Lung (tissue), 12 donors: ENCODE data around the gene ACTN1. TPM values are rescaled to one million over a fixed set of nuclear protein-coding genes. Genes with fewer than 3 reads are reported as not detected.

Experiments used
- ATAC-seq: fragments of 200-7000 bp; cut with Tn5 transposase; one replicate; pipeline ENCODE4 v1.9.1; 2020; ENCODE audit warnings: moderate number of reproducible peaks; ENCODE audit not compliant: insufficient read depth, low FRiP score
- DNase-seq, 3 donors: peaks; one replicate each; pipeline ENCODE4 v3.0.0-alpha.2; 2013 to 2017
- H3K27ac ChIP-seq, 2 donors: one replicate each; pipeline ENCODE4 v1.5.1; 2013; ENCODE audit warnings: mild to moderate bottlenecking in 2 of 2, moderate library complexity in 2 of 2, control low read depth in 1 of 2, inconsistent platforms in 1 of 2, low read depth in 1 of 2, low read length in 1 of 2
- H3K27me3 ChIP-seq, 3 donors: one replicate each; pipeline ENCODE4 v1.5.1; 2013; ENCODE audit warnings: low read length in 2 of 3; ENCODE audit not compliant: control insufficient read depth in 3 of 3, insufficient read depth in 3 of 3
- H3K36me3 ChIP-seq, 4 donors: one replicate each; pipeline ENCODE4 v1.5.1; 2013; ENCODE audit warnings: low read length in 4 of 4, mild to moderate bottlenecking in 1 of 4, moderate library complexity in 1 of 4; ENCODE audit not compliant: control insufficient read depth in 4 of 4, insufficient read depth in 4 of 4
- H3K4me1 ChIP-seq, 5 donors: one replicate each; pipeline ENCODE4 v1.5.1; 2013; ENCODE audit warnings: low read length in 5 of 5, mild to moderate bottlenecking in 2 of 5, moderate library complexity in 1 of 5; ENCODE audit not compliant: control insufficient read depth in 5 of 5, insufficient read depth in 5 of 5
- H3K4me3 ChIP-seq: one replicate; pipeline ENCODE4 v1.5.1; 2013; ENCODE audit warnings: mild to moderate bottlenecking, control low read depth, moderate library complexity
- H3K9ac ChIP-seq, 2 donors: one replicate each; pipeline ENCODE4 v1.5.1; 2013; ENCODE audit warnings: low read length in 2 of 2, control low read depth in 1 of 2; ENCODE audit not compliant: insufficient read depth in 1 of 2
- H3K9me3 ChIP-seq, 4 donors: one replicate each; pipeline ENCODE4 v1.5.1; 2013; ENCODE audit warnings: low read length in 3 of 4, mild to moderate bottlenecking in 1 of 4, moderate library complexity in 1 of 4; ENCODE audit not compliant: control insufficient read depth in 4 of 4, insufficient read depth in 3 of 4
- WGBS, 2 donors: extraction: QIAGEN DNeasy Blood & Tissue Kit; methylation state at CpG; one replicate each; pipeline ENCODE4 v1.1.7; 2013; 5-methylcytosine and 5-hydroxymethylcytosine counted together
- polyA plus RNA-seq, 2 donors: library from polyadenylated mRNA; stranded (reverse); fragments of 200-250 nt; gene quantifications; one replicate each; pipeline ENCODE4 v1.2.1, GENCODE V29; 2013
- total RNA-seq, 2 donors: library from RNA; depleted of rRNA in 1 of 2; stranded (reverse); fragments of >200 nt in 1 of 2; gene quantifications; one replicate each; pipeline ENCODE4 v1.2.1, GENCODE V29; 2014 to 2021
- TF ChIP-seq, protein P1 (sequence below): IDR thresholded peaks from 2 replicates; pipeline ENCODE4 v1.5.1; 2012; ENCODE audit warnings: mild to moderate bottlenecking; ENCODE audit errors: control extremely low read depth, extremely low read depth
- donor health status: control.
- donor health status: control.
- donor health status: Bipolar disorder and iron deficiency.
- donor health status: healthy.
- donor health status: DM: yes; HTN: yes; CAD: no.

ACTN1 gene
- total and polyA plus RNA-seq, 4 donors, result 40.9 to 168 (median 117) TPM

GRCh38 chr14:68880581-68881105 is 98.5 kb downstream of the ACTN1 start:
- H3K27ac ChIP-seq, result no peak overlapping the region
- TF ChIP-seq, protein P1, sequence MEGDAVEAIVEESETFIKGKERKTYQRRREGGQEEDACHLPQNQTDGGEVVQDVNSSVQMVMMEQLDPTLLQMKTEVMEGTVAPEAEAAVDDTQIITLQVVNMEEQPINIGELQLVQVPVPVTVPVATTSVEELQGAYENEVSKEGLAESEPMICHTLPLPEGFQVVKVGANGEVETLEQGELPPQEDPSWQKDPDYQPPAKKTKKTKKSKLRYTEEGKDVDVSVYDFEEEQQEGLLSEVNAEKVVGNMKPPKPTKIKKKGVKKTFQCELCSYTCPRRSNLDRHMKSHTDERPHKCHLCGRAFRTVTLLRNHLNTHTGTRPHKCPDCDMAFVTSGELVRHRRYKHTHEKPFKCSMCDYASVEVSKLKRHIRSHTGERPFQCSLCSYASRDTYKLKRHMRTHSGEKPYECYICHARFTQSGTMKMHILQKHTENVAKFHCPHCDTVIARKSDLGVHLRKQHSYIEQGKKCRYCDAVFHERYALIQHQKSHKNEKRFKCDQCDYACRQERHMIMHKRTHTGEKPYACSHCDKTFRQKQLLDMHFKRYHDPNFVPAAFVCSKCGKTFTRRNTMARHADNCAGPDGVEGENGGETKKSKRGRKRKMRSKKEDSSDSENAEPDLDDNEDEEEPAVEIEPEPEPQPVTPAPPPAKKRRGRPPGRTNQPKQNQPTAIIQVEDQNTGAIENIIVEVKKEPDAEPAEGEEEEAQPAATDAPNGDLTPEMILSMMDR, result no peak
- H3K4me1 ChIP-seq, result peaks cover 0 to 2% (median 0%) of the 10 kb centered on the region in 5 donors
- no peak for ATAC-seq
- 85 to 94% methylated on average over 9 of the region's 9 CpGs for WGBS, 2 donors
- no peak overlapping the region for H3K4me3 ChIP-seq
- H3K9me3 ChIP-seq, result no peaks in the 10 kb centered on the region
- DNase-seq, result no peak
- no peaks in the 10 kb centered on the region for H3K27me3 ChIP-seq
- no peak overlapping the region for H3K9ac ChIP-seq
- H3K36me3 ChIP-seq, result peaks cover 23 to 61% (median 58%) of the 10 kb centered on the region in 4 donors

DNA sequence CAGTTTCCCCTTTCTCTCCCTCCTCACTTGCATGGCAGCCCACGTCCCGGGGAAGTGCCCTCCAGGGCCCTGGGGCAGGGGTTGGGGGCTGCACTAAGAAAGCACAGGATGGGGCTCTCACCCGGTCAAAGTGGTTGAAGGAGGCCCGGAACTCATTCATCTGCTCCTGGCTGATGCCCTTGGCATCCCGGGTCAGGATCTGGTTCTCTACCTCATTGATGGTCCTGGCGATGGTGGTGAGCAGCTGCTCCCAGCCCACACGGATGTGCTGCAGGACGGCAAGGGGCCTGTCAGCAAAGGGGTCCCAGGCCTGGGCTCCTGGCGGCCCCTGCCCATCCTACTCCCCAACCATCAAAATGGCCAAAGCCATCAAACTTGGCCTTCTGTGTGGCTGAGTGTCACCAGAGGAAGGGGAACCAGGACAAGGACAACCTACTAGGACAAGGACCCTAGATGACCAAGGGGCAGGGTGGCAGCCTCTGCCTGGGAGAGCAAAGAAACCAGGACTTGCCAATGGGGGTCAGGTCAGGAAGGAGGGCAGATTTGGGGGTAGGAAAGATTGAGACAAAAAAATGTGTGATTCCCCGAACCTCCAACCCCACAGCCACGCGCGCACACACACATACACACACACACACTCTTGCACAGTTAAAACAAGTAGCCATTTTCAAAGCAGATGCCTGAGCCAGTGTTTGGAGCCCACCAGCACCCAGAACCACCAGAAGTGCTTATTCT is 99.1 kb downstream of the ACTN1 start:
- no peak overlapping the region for H3K27ac ChIP-seq
- no peak overlapping the region for H3K4me3 ChIP-seq
- H3K27me3 ChIP-seq, result no peaks in the 10 kb centered on the region
- DNase-seq, result no peak
- H3K4me1 ChIP-seq, result peaks cover 0 to 2% (median 0%) of the 10 kb centered on the region in 5 donors
- 91 to 95% methylated on average over 13 of the region's 13 CpGs for WGBS, 2 donors
- no peak overlapping the region for H3K9ac ChIP-seq
- H3K9me3 ChIP-seq, result no peaks in the 10 kb centered on the region
- peaks cover 29 to 63% (median 58%) of the 10 kb centered on the region in 4 donors for H3K36me3 ChIP-seq
- TF ChIP-seq, protein P1, result no peak
- ATAC-seq, result no peak

DNA sequence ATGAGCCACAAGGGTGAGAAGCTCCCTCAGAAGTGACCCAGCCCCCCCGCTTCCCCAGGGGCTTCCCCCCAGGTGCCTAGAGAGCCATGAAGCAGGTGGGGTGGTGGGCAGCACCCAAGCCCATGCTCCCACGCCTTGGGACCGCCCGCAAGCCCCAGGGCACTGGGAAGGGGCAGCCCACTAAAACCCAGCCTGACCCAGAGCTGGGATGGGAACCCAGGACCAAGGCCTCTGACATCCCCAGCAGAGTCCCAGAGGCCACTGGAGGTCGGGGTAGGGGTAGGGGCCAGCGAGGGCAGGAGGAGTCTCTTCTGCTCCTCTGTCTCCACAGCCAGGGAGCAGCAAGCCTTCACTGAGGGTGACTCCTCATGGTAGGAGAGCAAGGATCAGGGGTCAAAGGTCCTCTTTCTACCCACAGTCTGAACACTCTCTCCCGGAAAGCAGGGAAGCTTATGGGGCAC is 99.8 kb downstream of the ACTN1 start:
- TF ChIP-seq, protein P1, result no peak
- no peak overlapping the region for H3K27ac ChIP-seq
- peaks cover 29 to 64% (median 59%) of the 10 kb centered on the region in 4 donors for H3K36me3 ChIP-seq
- DNase-seq, result no peak
- no peak overlapping the region for H3K4me3 ChIP-seq
- no peak for ATAC-seq
- WGBS, 2 donors, result 96 to 100% methylated on average over 7 of the region's 7 CpGs
- peaks cover 0 to 2% (median 0%) of the 10 kb centered on the region in 5 donors for H3K4me1 ChIP-seq
- H3K9me3 ChIP-seq, result no peaks in the 10 kb centered on the region
- H3K9ac ChIP-seq, result no peak overlapping the region
- no peaks in the 10 kb centered on the region for H3K27me3 ChIP-seq
